Keratinocyte (primary cell): ENCODE measurements around the gene TYW1. TPM values are rescaled to one million over a fixed set of nuclear protein-coding genes. Genes with fewer than 3 reads are reported as not detected.
"Not testable (repeated sequence)": the region's sequence is repeated elsewhere in the genome, so short reads cannot be mapped to it uniquely, and the experiment has no call there.

Source experiments
- DNase-seq: peaks from one replicate; pipeline ENCODE4 v3.0.0-alpha.2; 2011; ENCODE audit warnings: low read depth, missing footprints, low spot score
- FAIRE-seq: peaks from 2 replicates; lab custom pipeline; 2011; peaks lifted over from hg19 to GRCh38; lab: Jason Lieb, UNC
- H2AFZ ChIP-seq: 2 replicates; pipeline ENCODE4 v1.6.0; 2012; ENCODE audit warnings: low read length, control low read depth, inconsistent platforms; ENCODE audit not compliant: control insufficient read depth
- H3K27ac ChIP-seq: 2 replicates; pipeline ENCODE4 v1.5.1; 2011; ENCODE audit warnings: low read length; ENCODE audit not compliant: control insufficient read depth, insufficient read depth
- H3K27me3 ChIP-seq: 3 replicates; pipeline ENCODE4 v1.6.0; 2011; ENCODE audit warnings: low read length; ENCODE audit not compliant: control insufficient read depth, insufficient read depth; ENCODE audit errors: extremely low read depth
- H3K36me3 ChIP-seq, 2 experiments: 2 replicates in 1 of 2; 3 replicates in 1 of 2; pipeline ENCODE4 v1.5.1; 2011; ENCODE audit warnings: low read length in 2 of 2, mild to moderate bottlenecking in 1 of 2; ENCODE audit not compliant: control insufficient read depth in 2 of 2, insufficient read depth in 2 of 2; ENCODE audit errors: extremely low read depth in 1 of 2
- H3K4me1 ChIP-seq: 3 replicates; pipeline ENCODE4 v1.5.1; 2011; ENCODE audit warnings: low read length; ENCODE audit not compliant: control insufficient read depth, insufficient read depth; ENCODE audit errors: extremely low read depth
- H3K4me2 ChIP-seq: 3 replicates; pipeline ENCODE4 v1.6.0; 2011; ENCODE audit warnings: low read depth, low read length; ENCODE audit not compliant: control insufficient read depth, insufficient read depth; ENCODE audit errors: extremely low read depth
- H3K4me3 ChIP-seq, 3 experiments: fragments of 200-600 bp in 1 of 3; sonication (generic) in 1 of 3; 2 replicates in 2 of 3; 3 replicates in 1 of 3; pipeline ENCODE4 v1.5.1; 2011 to 2016; ENCODE audit warnings: low read length in 3 of 3, mild to moderate bottlenecking in 3 of 3, control low read depth in 2 of 3, inconsistent platforms in 1 of 3, low read depth in 1 of 3, mixed read lengths in 1 of 3, mixed run types in 1 of 3, moderate library complexity in 1 of 3; ENCODE audit not compliant: control insufficient read depth in 2 of 3, insufficient read depth in 2 of 3; ENCODE audit errors: extremely low read depth in 1 of 3
- H3K79me2 ChIP-seq: 2 replicates; pipeline ENCODE4 v1.6.0; 2012; ENCODE audit warnings: low read length; ENCODE audit not compliant: control insufficient read depth, insufficient read depth
- H3K9ac ChIP-seq: 3 replicates; pipeline ENCODE4 v1.6.0; 2011; ENCODE audit warnings: low read length; ENCODE audit not compliant: control insufficient read depth, insufficient read depth; ENCODE audit errors: extremely low read depth
- H3K9me1 ChIP-seq: 3 replicates; pipeline ENCODE4 v1.6.0; 2011; ENCODE audit warnings: low read length; ENCODE audit not compliant: control insufficient read depth, insufficient read depth; ENCODE audit errors: extremely low read depth
- H3K9me3 ChIP-seq: 2 replicates; pipeline ENCODE4 v1.5.1; 2012; ENCODE audit warnings: low read depth, low read length; ENCODE audit not compliant: control insufficient read depth
- H4K20me1 ChIP-seq: 3 replicates; pipeline ENCODE4 v1.6.0; 2011; ENCODE audit warnings: low read length; ENCODE audit not compliant: control insufficient read depth, insufficient read depth; ENCODE audit errors: extremely low read depth
- CTCF ChIP-seq, 3 experiments: IDR thresholded peaks in 1 of 3; conservative IDR thresholded peaks in 1 of 3; optimal IDR thresholded peaks in 1 of 3; 2 replicates in 2 of 3; 3 replicates in 1 of 3; pipeline versions ENCODE3 to v1.5.1; 2011; ENCODE audit warnings: low read length in 3 of 3, mild to moderate bottlenecking in 3 of 3, moderate library complexity in 2 of 3, control low read depth in 1 of 3, inconsistent platforms in 1 of 3; ENCODE audit not compliant: insufficient read depth in 2 of 3; ENCODE audit errors: extremely low read depth in 1 of 3
- EZH2 ChIP-seq: IDR thresholded peaks from one replicate; pipeline ENCODE4 v1.6.1; 2012; ENCODE audit warnings: inconsistent platforms, mild to moderate bottlenecking, low read length, moderate library complexity
- dilution Hi-C: fragments of 300-500 bp; cut with MboI; formaldehyde crosslinking; loops from one replicate; pipeline ENCODE4 v1.7.0; 2020; ENCODE audit warnings: low sequenced_read_pairs; ENCODE audit not compliant: extremely low pct_ligation_motif_present
- polyA plus RNA-seq, 5 experiments: library from polyadenylated mRNA; depleted of rRNA in 3 of 5; stranded (reverse) in 3 of 5; stranded (forward) in 1 of 5; unstranded in 1 of 5; fragments of >200 nt; gene quantifications; 1 replicate in 1 of 5; 2 replicates in 3 of 5; 3 replicates in 1 of 5; pipeline versions ENCODE4 v1.2.1 to v1.2.3, GENCODE V29; 2011 to 2012; ENCODE audit warnings: missing spikeins in 2 of 5, low read depth in 1 of 5, low replicate concordance in 1 of 5

The TYW1 gene
- polyA plus RNA-seq, 1 donor (not counting 4 experiments of a cell fraction or from before 2014, with no cell fraction given): 16.4 TPM

GRCh38 chr7:67008260-67008659 is 11.6 kb downstream of the TYW1 start:
- Histone ChIP-seq H3K9me1 (no peaks in the 10 kb centered on the region), H3K27ac (no peak overlapping the region), H3K27me3 (no peaks in the 10 kb centered on the region), H3K4me3 (no peak overlapping the region), H3K9me3 (no peaks in the 10 kb centered on the region), H3K4me1 (no peaks in the 10 kb centered on the region), H3K79me2 (no peaks in the 10 kb centered on the region), H4K20me1 (no peaks in the 10 kb centered on the region), H3K4me2 (no peak overlapping the region), H3K9ac (no peak overlapping the region), H3K36me3 (no peaks in the 10 kb centered on the region), H2AFZ (no peak overlapping the region)
- TF ChIP-seq CTCF (optimal IDR thresholded peaks at IDR 0.05 in 1 of 3, IDR thresholded peaks at IDR 0.05 in 1 of 3, conservative IDR thresholded peaks at IDR 0.05 in 1 of 3; ENCODE audit: extremely low read depth in 1 of 3, insufficient read depth in 2 of 3, low read length in 3 of 3) (no peak), EZH2 (no peak)
- dilution Hi-C loops: no loop called here
- DNase-seq: no peak
- FAIRE-seq: no peak

DNA sequence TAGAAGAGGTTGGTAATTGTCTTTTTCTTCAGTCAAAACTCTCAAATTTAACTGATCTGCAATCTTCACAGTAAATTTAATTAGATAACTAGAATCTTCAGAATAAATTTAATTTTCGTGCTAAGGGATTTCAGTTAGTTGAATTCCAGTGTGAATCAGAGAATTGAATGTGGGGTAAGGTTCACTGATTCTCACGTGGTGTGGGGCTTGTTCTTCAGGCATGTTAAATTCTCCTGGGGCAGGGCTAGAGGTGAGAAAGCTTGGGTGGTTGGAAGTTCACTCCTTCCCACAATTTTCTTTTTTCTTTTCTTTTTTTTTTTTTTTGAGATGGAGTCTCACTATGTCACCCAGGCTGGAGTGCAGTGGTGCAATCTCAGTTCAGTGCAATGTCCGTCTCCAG is 13.0 kb downstream of the TYW1 start:
- H3K27ac ChIP-seq, H3K36me3 ChIP-seq, H3K4me2 ChIP-seq, H2AFZ ChIP-seq, H3K4me3 ChIP-seq, H3K4me1 ChIP-seq, H3K9me1 ChIP-seq, DNase-seq, H3K9ac ChIP-seq, dilution Hi-C loops, FAIRE-seq, H3K27me3 ChIP-seq, H3K79me2 ChIP-seq, H4K20me1 ChIP-seq, H3K9me3 ChIP-seq: not testable (repeated sequence)

DNA sequence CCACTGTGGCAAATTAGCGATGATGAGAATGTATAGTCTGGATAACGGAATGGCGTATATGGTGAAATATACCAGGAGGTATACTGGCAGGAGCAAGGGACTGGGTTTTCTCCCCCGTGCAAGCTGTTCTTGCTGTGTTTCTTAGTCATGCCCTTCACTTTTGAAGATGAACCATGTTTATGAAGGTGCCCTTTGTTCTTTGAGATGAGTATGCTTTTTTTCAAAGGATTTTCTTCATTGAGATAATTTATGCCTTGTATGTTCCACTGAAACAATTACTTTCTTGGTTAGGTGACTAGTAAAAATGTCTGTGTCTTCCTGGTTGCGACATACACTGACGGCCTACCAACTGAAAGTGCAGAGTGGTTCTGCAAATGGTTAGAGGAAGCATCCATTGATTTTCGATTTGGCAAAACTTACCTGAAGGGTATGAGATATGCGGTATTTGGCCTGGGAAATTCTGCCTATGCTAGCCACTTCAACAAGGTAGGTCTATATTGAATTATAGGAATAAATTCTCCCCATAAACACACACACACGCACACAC is 17.5 kb downstream of the TYW1 start:
- FAIRE-seq, H3K4me2 ChIP-seq, H3K9ac ChIP-seq, H4K20me1 ChIP-seq, H3K36me3 ChIP-seq, H3K27me3 ChIP-seq, H3K9me1 ChIP-seq, H2AFZ ChIP-seq, H3K9me3 ChIP-seq, H3K4me3 ChIP-seq, dilution Hi-C loops, H3K79me2 ChIP-seq, H3K27ac ChIP-seq, DNase-seq, H3K4me1 ChIP-seq: not testable (repeated sequence)

- H3K27ac ChIP-seq, H3K27me3 ChIP-seq, H3K4me2 ChIP-seq, H2AFZ ChIP-seq, H3K9me1 ChIP-seq, H3K4me3 ChIP-seq, H3K36me3 ChIP-seq, H3K9ac ChIP-seq, H3K79me2 ChIP-seq, dilution Hi-C loops, FAIRE-seq, H4K20me1 ChIP-seq, DNase-seq, H3K9me3 ChIP-seq: not testable (repeated sequence)
- H3K4me1 ChIP-seq: peaks cover 14% of the 10 kb centered on the region
These were observed 21.3 kb downstream of the TYW1 start for GRCh38 chr7:67017971-67018370.
